ENCODE data around the gene ATG7. TPM values are rescaled to one million over a fixed set of nuclear protein-coding genes. Genes with fewer than 3 reads are reported as not detected.
"Not testable (repeated sequence)": the region's sequence is repeated elsewhere in the genome, so short reads cannot be mapped to it uniquely, and the experiment has no call there.

The ATG7 gene
- total RNA-seq, 1 donor from 2014 or later = 31.3 TPM

DNA sequence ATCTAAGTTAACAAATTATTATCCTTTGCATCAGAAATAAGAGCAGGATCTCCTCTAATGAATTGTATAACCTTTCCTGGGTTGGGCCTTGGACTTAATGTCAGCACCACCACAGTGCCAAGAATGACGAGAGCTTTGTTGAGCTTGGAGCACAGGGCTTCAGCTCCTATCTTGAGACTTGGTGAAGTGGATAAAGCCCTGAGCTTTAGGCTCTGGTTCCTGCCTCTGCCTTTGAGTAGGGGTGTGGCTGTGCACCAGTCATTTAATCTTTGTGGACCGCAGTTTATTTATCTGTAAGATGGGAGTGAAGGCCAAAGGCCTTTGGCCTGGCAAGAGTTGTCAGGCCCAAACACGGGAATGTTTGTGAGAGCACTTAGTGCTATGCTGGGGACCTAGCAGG, 209.4 kb downstream of the ATG7 start:
- DNase-seq (ENCODE audit: low read depth) = no peak
- no peaks in the 10 kb centered on the region for H3K36me3 ChIP-seq (ENCODE audit: control insufficient read depth, insufficient read depth, low read length)
- no peaks in the 10 kb centered on the region for H3K27me3 ChIP-seq (ENCODE audit: control insufficient read depth, insufficient read depth, low read length)
- H3K4me3 ChIP-seq (ENCODE audit: low read depth, low read length) = no peak overlapping the region
- TF ChIP-seq, protein P1, sequence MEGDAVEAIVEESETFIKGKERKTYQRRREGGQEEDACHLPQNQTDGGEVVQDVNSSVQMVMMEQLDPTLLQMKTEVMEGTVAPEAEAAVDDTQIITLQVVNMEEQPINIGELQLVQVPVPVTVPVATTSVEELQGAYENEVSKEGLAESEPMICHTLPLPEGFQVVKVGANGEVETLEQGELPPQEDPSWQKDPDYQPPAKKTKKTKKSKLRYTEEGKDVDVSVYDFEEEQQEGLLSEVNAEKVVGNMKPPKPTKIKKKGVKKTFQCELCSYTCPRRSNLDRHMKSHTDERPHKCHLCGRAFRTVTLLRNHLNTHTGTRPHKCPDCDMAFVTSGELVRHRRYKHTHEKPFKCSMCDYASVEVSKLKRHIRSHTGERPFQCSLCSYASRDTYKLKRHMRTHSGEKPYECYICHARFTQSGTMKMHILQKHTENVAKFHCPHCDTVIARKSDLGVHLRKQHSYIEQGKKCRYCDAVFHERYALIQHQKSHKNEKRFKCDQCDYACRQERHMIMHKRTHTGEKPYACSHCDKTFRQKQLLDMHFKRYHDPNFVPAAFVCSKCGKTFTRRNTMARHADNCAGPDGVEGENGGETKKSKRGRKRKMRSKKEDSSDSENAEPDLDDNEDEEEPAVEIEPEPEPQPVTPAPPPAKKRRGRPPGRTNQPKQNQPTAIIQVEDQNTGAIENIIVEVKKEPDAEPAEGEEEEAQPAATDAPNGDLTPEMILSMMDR (IDR thresholded peaks at IDR 0.05; ENCODE audit: insufficient read depth, low read length, poor library complexity, severe bottlenecking) = no peak

DNA sequence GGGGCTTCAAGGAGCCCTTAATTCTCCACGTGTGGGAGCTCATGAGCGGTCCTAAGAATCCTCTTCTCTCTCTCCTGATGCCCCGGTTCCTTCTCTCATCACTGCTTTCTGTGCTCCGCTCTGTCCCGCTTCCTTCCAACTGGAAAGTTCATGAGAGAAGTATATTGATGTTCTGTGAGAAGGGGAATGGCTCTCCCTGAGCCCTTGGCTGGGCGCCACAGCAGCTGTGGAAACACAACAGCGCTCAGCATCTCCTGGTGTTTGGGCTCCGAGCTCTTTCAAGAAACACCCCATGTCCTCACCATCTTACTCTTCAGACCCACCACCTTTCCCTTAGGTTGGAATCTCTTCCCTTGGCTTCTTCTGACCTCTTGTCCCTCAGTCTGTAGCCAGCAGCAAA, 209.8 kb downstream of the ATG7 start:
- TF ChIP-seq, protein P1 (IDR thresholded peaks at IDR 0.05; ENCODE audit: insufficient read depth, low read length, poor library complexity, severe bottlenecking) = no peak
- Histone ChIP-seq H3K27me3 (ENCODE audit: control insufficient read depth, insufficient read depth, low read length) (no peaks in the 10 kb centered on the region), H3K36me3 (ENCODE audit: control insufficient read depth, insufficient read depth, low read length) (no peaks in the 10 kb centered on the region), H3K4me3 (ENCODE audit: low read depth, low read length) (no peak overlapping the region)
- no peak for DNase-seq (ENCODE audit: low read depth)

DNA sequence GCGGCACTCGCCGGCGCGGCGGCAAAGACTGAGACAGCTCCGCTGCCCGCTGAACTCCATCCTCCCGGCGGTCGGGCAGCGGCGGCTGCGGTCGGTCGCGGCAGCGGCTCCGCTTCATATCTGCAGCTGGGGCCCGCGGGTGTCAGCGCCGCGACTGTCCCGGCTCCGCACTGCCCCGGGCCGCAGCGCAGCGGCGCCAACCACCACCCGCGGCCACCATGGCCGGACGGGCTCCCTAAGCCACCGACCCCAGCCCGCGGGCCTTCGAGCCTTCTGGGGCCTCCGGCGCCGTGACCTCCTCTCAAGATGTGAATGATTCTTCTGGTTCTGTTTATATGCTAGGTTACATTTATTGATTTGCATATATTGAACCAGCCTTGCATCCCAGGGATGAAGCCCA, 216.2 kb downstream of the ATG7 start:
- not testable (repeated sequence) for H3K27me3 ChIP-seq (ENCODE audit: control insufficient read depth, insufficient read depth, low read length); H3K36me3 ChIP-seq (ENCODE audit: control insufficient read depth, insufficient read depth, low read length); DNase-seq (ENCODE audit: low read depth); H3K4me3 ChIP-seq (ENCODE audit: low read depth, low read length)

DNA sequence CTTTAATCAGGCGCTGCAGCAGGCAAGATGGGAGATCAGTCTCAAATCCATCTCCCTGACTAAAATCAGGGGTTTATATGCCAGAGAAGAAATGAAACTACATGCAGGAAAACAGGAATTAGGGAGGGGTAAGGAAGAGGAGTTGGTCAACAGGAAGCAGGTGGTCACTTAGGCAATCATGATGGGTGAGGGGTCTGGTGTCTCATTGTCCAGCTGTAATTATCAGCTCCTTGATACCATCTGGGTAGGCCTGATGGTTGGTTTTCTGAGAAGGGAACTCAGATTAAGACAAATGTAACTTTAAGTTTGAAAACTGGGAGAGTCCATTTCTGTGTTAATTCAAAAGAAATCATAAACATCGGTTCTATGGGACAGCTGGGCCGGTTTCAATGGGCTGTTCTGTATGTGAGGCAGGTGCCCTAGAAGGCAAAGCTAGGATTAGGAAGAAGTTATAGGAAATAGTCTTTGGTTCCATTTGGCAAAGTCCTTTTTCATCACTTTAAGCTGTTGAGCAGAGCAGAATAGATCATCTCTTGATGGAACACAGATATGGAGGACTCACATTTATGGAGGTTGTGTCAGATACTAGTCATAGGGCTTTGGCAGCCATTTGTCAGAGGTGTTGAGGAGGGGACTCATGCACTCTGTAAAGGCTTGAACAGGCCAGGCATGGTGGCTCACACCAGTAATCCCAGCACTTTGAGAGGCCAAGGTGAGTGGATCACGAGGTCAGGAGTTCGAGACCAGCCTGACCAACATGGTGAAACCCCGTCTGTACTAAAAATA, 222.1 kb downstream of the ATG7 start:
- DNase-seq (ENCODE audit: low read depth) = no peak
- H3K36me3 ChIP-seq (ENCODE audit: control insufficient read depth, insufficient read depth, low read length) = no peaks in the 10 kb centered on the region
- H3K27me3 ChIP-seq (ENCODE audit: control insufficient read depth, insufficient read depth, low read length) = no peaks in the 10 kb centered on the region
- H3K4me3 ChIP-seq (ENCODE audit: low read depth, low read length) = no peak overlapping the region
- TF ChIP-seq, protein P1 (IDR thresholded peaks at IDR 0.05; ENCODE audit: insufficient read depth, low read length, poor library complexity, severe bottlenecking) = no peak

DNA sequence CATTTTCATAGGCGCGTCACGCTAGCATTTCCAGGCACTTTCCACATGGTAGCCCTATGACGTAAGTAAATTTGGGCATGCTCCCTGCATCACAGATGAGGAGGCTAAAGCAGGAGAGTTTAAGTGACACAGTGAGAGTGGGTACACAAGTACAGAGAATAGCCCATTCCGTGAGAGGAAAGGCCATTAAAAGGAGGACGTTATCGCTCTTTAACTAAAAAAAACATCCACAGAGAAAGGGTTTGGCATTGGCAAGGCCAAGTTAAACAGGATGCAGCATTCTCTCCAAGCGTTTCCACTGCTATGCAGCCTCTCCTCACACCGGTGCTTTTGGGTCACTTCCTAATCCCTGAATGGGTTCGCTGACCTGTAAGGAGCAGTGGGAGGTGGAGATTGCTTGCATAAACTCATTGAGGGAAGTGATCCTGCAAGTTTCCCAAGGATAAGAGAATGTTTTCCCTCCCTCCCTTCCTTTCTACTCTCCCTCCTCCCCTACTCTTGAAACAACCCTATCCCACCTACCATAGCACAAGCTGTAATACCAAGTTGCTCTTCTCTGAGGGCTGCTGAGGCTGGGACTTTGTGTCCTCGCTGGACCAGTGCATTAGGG, 223.9 kb downstream of the ATG7 start:
- DNase-seq (ENCODE audit: low read depth) = peak; percentile 42
- H3K27me3 ChIP-seq (ENCODE audit: control insufficient read depth, insufficient read depth, low read length) = no peaks in the 10 kb centered on the region

DNA sequence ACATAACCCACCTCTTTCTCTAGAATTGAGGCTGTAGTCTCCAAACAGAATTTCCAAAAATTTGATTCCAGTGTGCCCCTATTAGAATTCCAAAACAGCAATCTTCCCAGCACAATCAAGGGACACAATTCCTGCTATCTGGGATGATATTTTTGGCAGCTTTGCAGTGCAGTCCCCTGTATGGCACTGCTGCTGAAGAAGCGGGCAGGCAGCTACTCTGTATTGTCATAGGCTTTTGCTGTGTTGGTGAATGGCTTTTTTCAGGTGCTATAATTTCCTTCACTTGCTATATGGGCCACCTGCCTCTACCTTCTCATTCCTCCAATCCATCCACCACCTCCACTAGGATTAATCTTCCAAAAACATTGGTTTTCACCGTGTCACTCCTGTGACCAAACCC, 226.0 kb downstream of the ATG7 start:
- TF ChIP-seq, protein P1 (IDR thresholded peaks at IDR 0.05; ENCODE audit: insufficient read depth, low read length, poor library complexity, severe bottlenecking) = no peak
- Histone ChIP-seq H3K36me3 (ENCODE audit: control insufficient read depth, insufficient read depth, low read length) (no peaks in the 10 kb centered on the region), H3K4me3 (ENCODE audit: low read depth, low read length) (no peak overlapping the region), H3K27me3 (ENCODE audit: control insufficient read depth, insufficient read depth, low read length) (no peaks in the 10 kb centered on the region)
- no peak for DNase-seq (ENCODE audit: low read depth)

More for the DNA sequence above, 223.9 kb downstream of the ATG7 start:
- no peaks in the 10 kb centered on the region for H3K36me3 ChIP-seq (ENCODE audit: control insufficient read depth, insufficient read depth, low read length)
- no peak overlapping the region for H3K4me3 ChIP-seq (ENCODE audit: low read depth, low read length)
- TF ChIP-seq, protein P1 (IDR thresholded peaks at IDR 0.05; ENCODE audit: insufficient read depth, low read length, poor library complexity, severe bottlenecking) = no peak

All from kidney epithelial cell (primary cell).